ENCODE data around the gene C4orf54. TPM values are rescaled to one million over a fixed set of nuclear protein-coding genes. Genes with fewer than 3 reads are reported as not detected.

The C4orf54 gene
- total RNA-seq, 4 donors from 2014 or later = 0.21 TPM; not detected in 3

DNA sequence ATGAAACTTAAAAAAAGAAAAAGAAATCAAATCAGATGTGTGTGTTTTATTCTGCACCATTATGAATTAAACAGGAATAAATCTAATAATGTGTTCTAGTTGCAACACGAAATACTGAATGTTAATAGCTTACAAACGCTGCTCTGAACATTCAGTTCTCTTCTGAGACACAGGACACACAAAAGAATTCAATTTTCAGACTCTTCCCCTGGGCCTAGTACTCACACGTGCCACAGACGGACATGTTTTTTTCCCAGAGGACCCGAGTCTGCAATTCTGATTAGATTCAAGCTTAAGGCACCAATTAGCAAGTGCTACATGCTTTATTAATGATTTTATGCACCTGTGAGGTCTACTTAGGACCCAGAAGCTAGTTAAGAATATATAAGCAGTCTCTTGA lies 20.5 kb downstream of the C4orf54 start:
- Histone ChIP-seq H3K4me1 (no peaks in the 10 kb centered on the region), H3K36me3 (no peaks in the 10 kb centered on the region), H3K9me3 (no peaks in the 10 kb centered on the region), H3K27me3 (no peaks in the 10 kb centered on the region), H3K4me3 (no peak overlapping the region), H3K27ac (no peak overlapping the region)
- DNase-seq = no peak
- intact Hi-C loops (cut with DNase I; ENCODE audit: low total_unique reads) = no loop called here
- TF ChIP-seq, protein P1, sequence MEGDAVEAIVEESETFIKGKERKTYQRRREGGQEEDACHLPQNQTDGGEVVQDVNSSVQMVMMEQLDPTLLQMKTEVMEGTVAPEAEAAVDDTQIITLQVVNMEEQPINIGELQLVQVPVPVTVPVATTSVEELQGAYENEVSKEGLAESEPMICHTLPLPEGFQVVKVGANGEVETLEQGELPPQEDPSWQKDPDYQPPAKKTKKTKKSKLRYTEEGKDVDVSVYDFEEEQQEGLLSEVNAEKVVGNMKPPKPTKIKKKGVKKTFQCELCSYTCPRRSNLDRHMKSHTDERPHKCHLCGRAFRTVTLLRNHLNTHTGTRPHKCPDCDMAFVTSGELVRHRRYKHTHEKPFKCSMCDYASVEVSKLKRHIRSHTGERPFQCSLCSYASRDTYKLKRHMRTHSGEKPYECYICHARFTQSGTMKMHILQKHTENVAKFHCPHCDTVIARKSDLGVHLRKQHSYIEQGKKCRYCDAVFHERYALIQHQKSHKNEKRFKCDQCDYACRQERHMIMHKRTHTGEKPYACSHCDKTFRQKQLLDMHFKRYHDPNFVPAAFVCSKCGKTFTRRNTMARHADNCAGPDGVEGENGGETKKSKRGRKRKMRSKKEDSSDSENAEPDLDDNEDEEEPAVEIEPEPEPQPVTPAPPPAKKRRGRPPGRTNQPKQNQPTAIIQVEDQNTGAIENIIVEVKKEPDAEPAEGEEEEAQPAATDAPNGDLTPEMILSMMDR (IDR thresholded peaks at IDR 0.05) = no peak
- no peak for TF ChIP-seq POLR2A (IDR thresholded peaks at IDR 0.05)

DNA sequence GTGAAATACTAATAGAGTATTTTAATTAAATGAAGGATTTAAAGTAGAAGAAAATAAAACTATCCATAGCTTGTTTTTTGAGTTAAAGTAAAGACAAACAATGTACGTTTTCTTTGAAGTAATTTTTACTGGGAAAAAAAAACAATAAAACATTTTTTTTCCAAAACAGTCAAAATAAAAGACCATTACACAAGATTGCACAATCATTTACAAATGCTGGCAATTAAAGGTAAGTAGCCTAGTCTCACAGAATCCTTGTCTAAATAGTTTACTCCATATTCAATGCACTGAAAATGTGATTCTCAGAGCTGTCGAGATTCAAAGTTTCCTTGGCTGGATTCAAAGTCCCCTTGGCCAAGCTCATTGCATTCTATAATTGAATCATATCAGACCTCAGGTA lies 21.2 kb downstream of the C4orf54 start:
- Histone ChIP-seq H3K27me3 (no peaks in the 10 kb centered on the region), H3K27ac (no peak overlapping the region), H3K4me1 (no peaks in the 10 kb centered on the region), H3K4me3 (no peak overlapping the region), H3K9me3 (no peaks in the 10 kb centered on the region), H3K36me3 (no peaks in the 10 kb centered on the region)
- TF ChIP-seq, protein P1 (IDR thresholded peaks at IDR 0.05) = no peak
- TF ChIP-seq POLR2A (IDR thresholded peaks at IDR 0.05) = no peak
- no peak for DNase-seq
- intact Hi-C loops (cut with DNase I; ENCODE audit: low total_unique reads) = no loop called here

DNA sequence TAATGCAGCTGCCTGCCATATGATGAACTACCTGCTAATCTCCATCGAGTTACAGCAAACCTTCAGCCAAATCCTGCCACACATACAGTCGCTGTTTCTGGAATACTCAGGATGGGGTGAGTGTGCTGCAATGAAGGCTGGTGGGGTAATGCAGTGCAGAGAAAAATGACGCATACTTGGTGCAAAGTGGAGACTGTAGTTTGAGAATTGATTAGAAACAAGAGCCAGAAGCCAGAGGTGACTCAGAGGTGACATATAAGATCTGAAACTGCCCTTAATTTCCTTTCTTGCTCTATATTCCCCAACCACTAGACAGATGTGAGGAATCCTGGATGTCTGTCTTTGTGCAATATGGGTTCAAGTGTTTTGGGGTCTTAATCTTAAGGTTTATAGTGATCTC lies 22.0 kb downstream of the C4orf54 start:
- DNase-seq = no peak
- Histone ChIP-seq H3K27ac (no peak overlapping the region), H3K27me3 (no peaks in the 10 kb centered on the region), H3K4me3 (no peak overlapping the region), H3K9me3 (no peaks in the 10 kb centered on the region), H3K4me1 (no peaks in the 10 kb centered on the region), H3K36me3 (no peaks in the 10 kb centered on the region)
- intact Hi-C loops (cut with DNase I; ENCODE audit: low total_unique reads) = no loop called here
- TF ChIP-seq, protein P1 (IDR thresholded peaks at IDR 0.05) = no peak
- TF ChIP-seq POLR2A (IDR thresholded peaks at IDR 0.05) = no peak

DNA sequence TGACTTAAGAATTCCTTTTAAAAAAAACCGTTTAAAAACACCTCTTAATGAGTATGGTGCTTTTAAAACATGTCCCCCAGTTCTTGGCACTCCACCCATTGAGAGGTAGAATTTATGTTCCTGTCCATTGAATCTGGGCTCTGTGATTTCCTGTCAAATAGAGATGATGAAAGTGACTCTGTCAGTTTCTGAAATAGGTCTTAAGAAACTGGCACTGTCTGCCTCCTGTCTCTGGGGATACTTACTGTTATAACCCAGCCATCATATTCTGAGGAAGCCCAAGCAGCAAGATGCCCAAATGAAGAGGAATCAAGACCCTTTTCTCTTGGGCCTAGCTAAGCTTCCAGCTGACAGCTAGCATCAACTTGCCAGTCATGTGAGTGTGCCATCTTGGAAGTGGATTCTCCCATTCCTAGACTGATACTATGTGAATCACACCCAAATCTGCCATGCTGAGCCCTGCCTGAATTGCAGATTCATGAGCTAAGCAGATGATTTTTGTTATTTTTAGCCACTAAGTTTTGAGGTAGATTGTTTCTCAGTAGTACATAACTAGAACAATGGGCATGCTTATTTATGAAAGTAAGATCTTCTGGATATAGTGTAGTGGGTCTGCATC lies 22.8 kb downstream of the C4orf54 start:
- Histone ChIP-seq H3K27me3 (no peaks in the 10 kb centered on the region), H3K36me3 (no peaks in the 10 kb centered on the region), H3K4me1 (no peaks in the 10 kb centered on the region), H3K9me3 (no peaks in the 10 kb centered on the region), H3K4me3 (no peak overlapping the region), H3K27ac (no peak overlapping the region)
- intact Hi-C loops (cut with DNase I; ENCODE audit: low total_unique reads) = no loop called here
- DNase-seq = no peak
- TF ChIP-seq POLR2A (IDR thresholded peaks at IDR 0.05) = no peak
- TF ChIP-seq, protein P1 (IDR thresholded peaks at IDR 0.05) = no peak

DNA sequence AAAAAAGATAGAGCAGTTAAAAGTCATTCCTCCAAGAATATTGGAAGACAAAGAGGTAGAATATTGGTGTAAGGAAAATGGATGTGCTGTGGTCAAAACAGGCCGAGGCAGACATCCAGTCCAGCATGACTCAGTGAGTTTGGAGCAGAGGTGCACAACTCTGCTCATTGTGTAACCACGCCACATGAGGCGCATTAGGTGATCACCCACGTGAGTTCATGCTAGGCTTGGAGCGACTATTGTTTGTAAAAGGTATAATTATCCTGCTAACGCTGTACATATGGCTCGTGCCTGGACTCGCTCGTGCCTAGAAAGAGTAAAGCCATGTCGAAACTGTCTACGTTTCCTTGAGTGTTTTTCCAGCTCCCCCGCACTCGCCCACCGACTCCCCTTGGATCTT lies 23.9 kb downstream of the C4orf54 start:
- Histone ChIP-seq H3K9me3 (no peaks in the 10 kb centered on the region), H3K27me3 (no peaks in the 10 kb centered on the region), H3K36me3 (no peaks in the 10 kb centered on the region), H3K4me3 (no peak overlapping the region), H3K4me1 (no peaks in the 10 kb centered on the region), H3K27ac (no peak overlapping the region)
- TF ChIP-seq, protein P1 (IDR thresholded peaks at IDR 0.05) = no peak
- no peak for TF ChIP-seq POLR2A (IDR thresholded peaks at IDR 0.05)
- intact Hi-C loops (cut with DNase I; ENCODE audit: low total_unique reads) = no loop called here
- DNase-seq = no peak

All from uterus (tissue), 4 donors.